Heart right ventricle (tissue), 16 donors: Measurements from ENCODE around the gene DAW1. TPM values are rescaled to one million over a fixed set of nuclear protein-coding genes. Genes with fewer than 3 reads are reported as not detected.

Experiments used
- ATAC-seq, 8 donors: fragments of 200-7000 bp; cut with Tn5 transposase; one replicate each; pipeline ENCODE4 v1.9.1; 2020; ENCODE audit warnings: mild to moderate bottlenecking in 8 of 8, moderate library complexity in 8 of 8, moderate number of reproducible peaks in 1 of 8
- DNase-seq, 2 donors: peaks; one replicate each; pipeline ENCODE4 v3.0.0-alpha.2; 2020
- H3K27ac ChIP-seq, 10 donors: fragments of 200-600 bp; sonication (generic) in 2 of 10; one replicate each; pipeline versions ENCODE4 v1.5.0 to v1.8.0; 2020 to 2022; ENCODE audit warnings: mild to moderate bottlenecking in 3 of 10
- H3K27me3 ChIP-seq, 7 donors: fragments of 200-600 bp; one replicate each; pipeline ENCODE4 v1.8.0; 2021 to 2022; ENCODE audit warnings: mild to moderate bottlenecking in 2 of 7
- H3K36me3 ChIP-seq, 9 donors: fragments of 200-600 bp; sonication (generic) in 1 of 9; one replicate each; pipeline versions ENCODE4 v1.5.0 to v1.8.0; 2020 to 2022; ENCODE audit warnings: mild to moderate bottlenecking in 2 of 9
- H3K4me1 ChIP-seq, 9 donors: fragments of 200-600 bp; sonication (generic) in 1 of 9; one replicate each; pipeline versions ENCODE4 v1.5.0 to v1.8.0; 2020 to 2022; ENCODE audit warnings: mild to moderate bottlenecking in 4 of 9
- H3K4me3 ChIP-seq, 10 donors: fragments of 200-600 bp; sonication (generic) in 2 of 10; one replicate each; pipeline versions ENCODE4 v1.5.0 to v1.8.0; 2020 to 2022; ENCODE audit warnings: mild to moderate bottlenecking in 7 of 10, moderate library complexity in 2 of 10
- H3K9me3 ChIP-seq, 11 donors: fragments of 200-600 bp in 10 of 11; sonication (generic) in 2 of 11; one replicate each; pipeline versions ENCODE4 v1.5.0 to v1.8.0; 2013 to 2022; ENCODE audit warnings: mild to moderate bottlenecking in 2 of 11, control low read depth in 1 of 11, moderate library complexity in 1 of 11
- WGBS, 2 donors: extraction: QIAGEN DNeasy Blood & Tissue Kit; methylation state at CpG; one replicate each; pipeline ENCODE4 v1.1.7; 2013; ENCODE audit warnings: inconsistent platforms in 1 of 2; 5-methylcytosine and 5-hydroxymethylcytosine counted together
- intact Hi-C, 10 donors: fragments of 100-400 bp; cut with DNase I; formaldehyde crosslinking; loops; one replicate each; pipeline versions ENCODE4 v1.11.1 to v1.14.2; 2022
- polyA plus RNA-seq, 2 donors: library from polyadenylated mRNA; stranded (reverse); fragments of 200-250 nt; gene quantifications; one replicate each; pipeline ENCODE4 v1.2.3, GENCODE V29; 2013
- total RNA-seq, 10 donors: library from RNA; stranded (reverse); fragmentation: NEBNext Ultra II Directional in 3 of 10; extraction: Animal tissue kit (Norgen Biotek cat#: 25700) in 3 of 10; gene quantifications; one replicate each; pipeline versions ENCODE4 v1.2.1 to v1.2.4, GENCODE V29; 2021 to 2023
- TF ChIP-seq, protein P1 (sequence below), 9 donors: fragments of 200-600 bp; sonication (generic) in 2 of 9; IDR thresholded peaks; one replicate each; pipeline versions ENCODE4 v1.5.0 to v1.8.0; 2021 to 2022; ENCODE audit warnings: antibody characterized with exemption in 9 of 9, mild to moderate bottlenecking in 5 of 9, moderate library complexity in 1 of 9
- donor health status: Arrhythmogenic right ventricular cardiomyopathy.
- donor health status: ischemic (EF 13 %, LVEDD 7.1; RV severe dilation, severe dysfunction).
- donor health status: healthy with polysubstance abuse.
- donor health status: DM: no; HTN: yes; CAD: no.
- donor health status: DM: no; HTN: no; CAD: no.
- donor health status: ischemic (EF 25% LVEDD 6.9; RV normal size, moderate dysfunction).
- donor health status: ischemic (EF 25% LVEDD 5.7; RV mildly dilated, moderate dysfunction).
- donor health status: healthy.
- donor health status: DM: yes; HTN: yes; CAD: no.
- donor health status: Ischemic cardiomyopathy.
- donor health status: ischemic (EF 35%, LVEDD 5.7; RV mildly dilated, moderate dysfunction).
- donor health status: nonischemic (EF 11% LVEDD 7.7; RV severe dilation, severe dysfunction).
- donor health status: DM: yes; HTN: yes; CAD: no.
- donor health status: PGD.
- donor health status: ischemic (EF 29% LVEDD 5.4; RV normal size, mild dysfunction).
- donor health status: nonischemic (EF 23%, LVEDD 6.1; RV moderate dilation, normal function).

Gene DAW1
- total and polyA plus RNA-seq, 12 donors = 0.14 to 0.50 (median 0.22) TPM; not detected in 7

GRCh38 chr2:227853204-227853629 lies 18.2 kb upstream of the DAW1 start:
- ATAC-seq (peak in 1 of 8 donors; percentile 41), DNase-seq (no peak)
- Histone ChIP-seq H3K4me3 (no peak overlapping the region), H3K27me3 (peaks cover 0 to 5% (median 0%) of the 10 kb centered on the region in 7 donors), H3K9me3 (no peaks in the 10 kb centered on the region), H3K36me3 (no peaks in the 10 kb centered on the region), H3K27ac (no peak overlapping the region), H3K4me1 (no peaks in the 10 kb centered on the region)
- intact Hi-C loops = no loop called here
- TF ChIP-seq, protein P1, sequence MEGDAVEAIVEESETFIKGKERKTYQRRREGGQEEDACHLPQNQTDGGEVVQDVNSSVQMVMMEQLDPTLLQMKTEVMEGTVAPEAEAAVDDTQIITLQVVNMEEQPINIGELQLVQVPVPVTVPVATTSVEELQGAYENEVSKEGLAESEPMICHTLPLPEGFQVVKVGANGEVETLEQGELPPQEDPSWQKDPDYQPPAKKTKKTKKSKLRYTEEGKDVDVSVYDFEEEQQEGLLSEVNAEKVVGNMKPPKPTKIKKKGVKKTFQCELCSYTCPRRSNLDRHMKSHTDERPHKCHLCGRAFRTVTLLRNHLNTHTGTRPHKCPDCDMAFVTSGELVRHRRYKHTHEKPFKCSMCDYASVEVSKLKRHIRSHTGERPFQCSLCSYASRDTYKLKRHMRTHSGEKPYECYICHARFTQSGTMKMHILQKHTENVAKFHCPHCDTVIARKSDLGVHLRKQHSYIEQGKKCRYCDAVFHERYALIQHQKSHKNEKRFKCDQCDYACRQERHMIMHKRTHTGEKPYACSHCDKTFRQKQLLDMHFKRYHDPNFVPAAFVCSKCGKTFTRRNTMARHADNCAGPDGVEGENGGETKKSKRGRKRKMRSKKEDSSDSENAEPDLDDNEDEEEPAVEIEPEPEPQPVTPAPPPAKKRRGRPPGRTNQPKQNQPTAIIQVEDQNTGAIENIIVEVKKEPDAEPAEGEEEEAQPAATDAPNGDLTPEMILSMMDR (IDR thresholded peaks at IDR 0.05) = no peak
- 54 to 59% methylated on average over 4 of the region's 4 CpGs for WGBS, 2 donors

DNA sequence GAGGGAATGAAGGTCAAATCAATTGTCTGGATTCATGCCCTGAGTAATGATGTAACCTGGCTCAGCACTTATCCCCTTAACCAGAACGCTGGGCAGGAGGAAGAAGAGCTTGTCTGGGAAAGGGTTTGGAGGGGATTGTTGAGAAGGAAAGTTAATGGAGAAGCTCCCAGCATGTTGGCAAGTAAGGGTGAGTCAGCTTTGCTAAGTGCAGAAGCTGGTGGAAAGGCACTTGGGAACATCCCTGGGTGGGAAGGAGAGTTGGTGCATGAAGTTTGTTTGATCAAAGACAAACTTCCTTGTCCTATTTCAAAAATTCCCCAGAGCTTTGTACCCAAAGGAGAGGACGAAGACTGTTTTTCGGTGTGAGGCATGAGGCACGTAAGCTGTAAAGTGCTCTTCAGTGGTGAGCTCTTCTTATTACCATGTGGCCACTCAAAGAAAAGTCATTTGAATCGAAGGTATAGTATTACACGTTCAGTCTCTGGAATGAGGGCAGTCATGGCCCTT lies 17.6 kb upstream of the DAW1 start:
- TF ChIP-seq, protein P1 (IDR thresholded peaks at IDR 0.05) = no peak

GRCh38 chr2:227855440-227855839 lies 16.0 kb upstream of the DAW1 start:
- peaks cover 0 to 5% (median 0%) of the 10 kb centered on the region in 7 donors for H3K27me3 ChIP-seq
- WGBS, 2 donors = 68 to 69% methylated on average over 3 of the region's 3 CpGs
- DNase-seq (no peak), ATAC-seq (no peak)
- intact Hi-C loops = no loop called here
- peaks cover 0 to 5% (median 0%) of the 10 kb centered on the region in 9 donors for H3K4me1 ChIP-seq
- no peak overlapping the region for H3K27ac ChIP-seq
- TF ChIP-seq, protein P1 (IDR thresholded peaks at IDR 0.05) = no peak
- H3K9me3 ChIP-seq = no peaks in the 10 kb centered on the region
- H3K4me3 ChIP-seq = no peak overlapping the region
- no peaks in the 10 kb centered on the region for H3K36me3 ChIP-seq

More for the DNA sequence above, 17.6 kb upstream of the DAW1 start:
- intact Hi-C loops = no loop called here
- WGBS, 2 donors = 70 to 72% methylated on average over 6 of the region's 6 CpGs
- no peaks in the 10 kb centered on the region for H3K4me1 ChIP-seq
- no peaks in the 10 kb centered on the region for H3K9me3 ChIP-seq
- no peak overlapping the region for H3K27ac ChIP-seq
- peaks cover 0 to 5% (median 0%) of the 10 kb centered on the region in 7 donors for H3K27me3 ChIP-seq
- no peaks in the 10 kb centered on the region for H3K36me3 ChIP-seq
- H3K4me3 ChIP-seq = no peak overlapping the region
- ATAC-seq = no peak
- no peak for DNase-seq

GRCh38 chr2:227856697-227857096 lies 14.7 kb upstream of the DAW1 start:
- TF ChIP-seq, protein P1 (IDR thresholded peaks at IDR 0.05) = no peak
- Histone ChIP-seq H3K9me3 (no peaks in the 10 kb centered on the region), H3K4me3 (no peak overlapping the region), H3K27ac (no peak overlapping the region), H3K4me1 (peaks cover 0 to 5% (median 0%) of the 10 kb centered on the region in 9 donors), H3K27me3 (peaks cover 0 to 5% (median 0%) of the 10 kb centered on the region in 7 donors), H3K36me3 (no peaks in the 10 kb centered on the region)
- intact Hi-C loops = no loop called here
- 90% methylated on average over 2 of the region's 2 CpGs for WGBS, 2 donors
- ATAC-seq (no peak), DNase-seq (no peak)
